Vagina (tissue), 2 donors: ENCODE results near the gene LRSAM1.

ENCODE experiments used
- POLR2AphosphoS5 ChIP-seq, 2 donors: sonication (generic); formaldehyde crosslinking; IDR thresholded peaks; one replicate each; pipeline ENCODE4 v1.9.0; 2017; ENCODE audit warnings: antibody characterized with exemption in 2 of 2, mild to moderate bottlenecking in 2 of 2, low read depth in 1 of 2; ENCODE audit not compliant: insufficient read depth in 1 of 2
- TF ChIP-seq, protein P1 (sequence below), 3 experiments: fragments of 450-650 bp in 2 of 3; fragments of 200-600 bp in 1 of 3; sonication (generic) in 1 of 3; IDR thresholded peaks; one replicate each; pipeline ENCODE4 v1.5.1; 2017 to 2019; ENCODE audit warnings: antibody characterized with exemption in 3 of 3, mild to moderate bottlenecking in 2 of 3, moderate library complexity in 2 of 3

DNA sequence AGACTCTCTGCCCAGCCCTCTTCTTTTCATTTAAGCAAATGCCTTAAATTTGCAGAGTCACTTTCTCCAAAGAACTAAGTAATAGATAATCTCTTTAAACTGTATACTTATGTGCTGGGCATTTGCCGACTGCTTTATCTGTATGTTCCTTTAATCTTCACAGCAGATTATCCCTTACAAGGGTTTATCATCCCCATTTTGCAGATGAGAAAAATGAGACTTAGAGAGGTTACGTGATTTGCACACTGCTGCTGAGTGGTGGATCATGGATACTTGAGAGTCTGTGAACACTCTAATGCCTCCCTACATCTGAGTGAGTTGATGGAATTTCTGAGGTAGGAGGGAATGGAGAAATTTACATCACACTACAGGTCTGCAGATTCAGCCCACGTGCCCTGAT, 23.0 kb upstream of the LRSAM1 start:
- TF ChIP-seq, protein P1, sequence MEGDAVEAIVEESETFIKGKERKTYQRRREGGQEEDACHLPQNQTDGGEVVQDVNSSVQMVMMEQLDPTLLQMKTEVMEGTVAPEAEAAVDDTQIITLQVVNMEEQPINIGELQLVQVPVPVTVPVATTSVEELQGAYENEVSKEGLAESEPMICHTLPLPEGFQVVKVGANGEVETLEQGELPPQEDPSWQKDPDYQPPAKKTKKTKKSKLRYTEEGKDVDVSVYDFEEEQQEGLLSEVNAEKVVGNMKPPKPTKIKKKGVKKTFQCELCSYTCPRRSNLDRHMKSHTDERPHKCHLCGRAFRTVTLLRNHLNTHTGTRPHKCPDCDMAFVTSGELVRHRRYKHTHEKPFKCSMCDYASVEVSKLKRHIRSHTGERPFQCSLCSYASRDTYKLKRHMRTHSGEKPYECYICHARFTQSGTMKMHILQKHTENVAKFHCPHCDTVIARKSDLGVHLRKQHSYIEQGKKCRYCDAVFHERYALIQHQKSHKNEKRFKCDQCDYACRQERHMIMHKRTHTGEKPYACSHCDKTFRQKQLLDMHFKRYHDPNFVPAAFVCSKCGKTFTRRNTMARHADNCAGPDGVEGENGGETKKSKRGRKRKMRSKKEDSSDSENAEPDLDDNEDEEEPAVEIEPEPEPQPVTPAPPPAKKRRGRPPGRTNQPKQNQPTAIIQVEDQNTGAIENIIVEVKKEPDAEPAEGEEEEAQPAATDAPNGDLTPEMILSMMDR (IDR thresholded peaks at IDR 0.05), result no peak
- TF ChIP-seq POLR2AphosphoS5 (IDR thresholded peaks at IDR 0.05; ENCODE audit: insufficient read depth in 1 of 2, low read depth in 1 of 2), result no peak
